NT2/D1 (cell line): Measurements from ENCODE around the gene JPH4.

ENCODE experiments used
- SUZ12 ChIP-seq: IDR thresholded peaks from 2 replicates; pipeline ENCODE4 v1.6.1; 2011; ENCODE audit not compliant: insufficient read length, insufficient read depth; ENCODE audit errors: extremely low read depth
- YY1 ChIP-seq: IDR thresholded peaks from 2 replicates; pipeline ENCODE4 v1.6.1; 2011; ENCODE audit not compliant: insufficient read length, insufficient read depth
- ZNF274 ChIP-seq: IDR thresholded peaks from 2 replicates; pipeline ENCODE4 v1.6.1; 2011; ENCODE audit warnings: mild to moderate bottlenecking, low read depth, low read length

DNA sequence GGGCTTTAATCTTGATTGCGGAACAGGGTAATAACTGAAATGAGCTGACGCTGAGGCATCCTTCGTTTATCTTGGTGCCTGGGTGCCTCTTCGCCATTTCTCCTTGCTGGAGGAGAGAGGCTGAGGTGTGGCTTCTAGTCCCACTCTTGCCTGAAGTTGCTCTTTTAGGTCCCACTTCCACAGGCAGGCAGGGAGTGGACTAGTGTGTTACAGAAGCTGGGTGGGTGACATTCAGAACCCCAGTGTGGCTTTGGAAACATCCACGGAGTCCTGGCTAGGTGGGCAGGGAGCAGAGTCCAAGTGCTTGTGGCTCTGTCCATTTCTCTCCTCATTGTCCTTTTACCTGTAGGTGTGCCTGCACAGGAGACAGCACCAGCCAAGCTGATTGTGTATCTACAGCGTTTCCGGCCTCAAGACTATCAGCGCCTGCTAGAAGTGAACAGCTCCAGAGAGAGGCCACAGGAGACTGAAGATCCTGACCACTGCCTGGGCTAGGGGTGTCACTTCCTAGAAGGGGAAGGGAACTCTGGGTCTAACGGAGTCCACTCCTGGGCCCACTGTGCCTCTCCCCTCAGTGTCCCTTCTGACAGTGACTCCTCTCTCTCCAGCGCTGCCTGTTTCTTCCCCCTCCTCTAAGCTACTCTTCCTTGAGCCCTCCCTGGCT, 20.1 kb downstream of the JPH4 start:
- TF ChIP-seq ZNF274 = no peak
- no peak for TF ChIP-seq YY1
- no peak for TF ChIP-seq SUZ12
